Kidney epithelial cell (primary cell): ENCODE data around the gene FSTL4. TPM values are rescaled to one million over a fixed set of nuclear protein-coding genes. Genes with fewer than 3 reads are reported as not detected.

Experiments used
- DNase-seq: peaks from one replicate; pipeline ENCODE4 v3.0.0-alpha.2; 2010; ENCODE audit warnings: low read depth
- H3K27me3 ChIP-seq: 2 replicates; pipeline ENCODE4 v1.6.0; 2011; ENCODE audit warnings: low read length; ENCODE audit not compliant: control insufficient read depth, insufficient read depth
- H3K36me3 ChIP-seq: 2 replicates; pipeline ENCODE4 v1.5.1; 2011; ENCODE audit warnings: low read length; ENCODE audit not compliant: control insufficient read depth, insufficient read depth
- H3K4me3 ChIP-seq: 2 replicates; pipeline ENCODE4 v1.5.1; 2011; ENCODE audit warnings: low read depth, mild to moderate bottlenecking, control low read depth, low read length
- total RNA-seq: library from RNA; depleted of rRNA; stranded (reverse); fragments of >200 nt; gene quantifications from 2 replicates; pipeline ENCODE4 v1.2.3, GENCODE V29; 2015
- TF ChIP-seq, protein P1 (sequence below): IDR thresholded peaks from 2 replicates; pipeline ENCODE4 v1.5.1; 2011; ENCODE audit warnings: mild to moderate bottlenecking, moderate library complexity, low read length, control low read depth, inconsistent platforms; ENCODE audit not compliant: insufficient read depth, poor library complexity, severe bottlenecking

Gene FSTL4
- total RNA-seq, 1 donor from 2014 or later: not detected

DNA sequence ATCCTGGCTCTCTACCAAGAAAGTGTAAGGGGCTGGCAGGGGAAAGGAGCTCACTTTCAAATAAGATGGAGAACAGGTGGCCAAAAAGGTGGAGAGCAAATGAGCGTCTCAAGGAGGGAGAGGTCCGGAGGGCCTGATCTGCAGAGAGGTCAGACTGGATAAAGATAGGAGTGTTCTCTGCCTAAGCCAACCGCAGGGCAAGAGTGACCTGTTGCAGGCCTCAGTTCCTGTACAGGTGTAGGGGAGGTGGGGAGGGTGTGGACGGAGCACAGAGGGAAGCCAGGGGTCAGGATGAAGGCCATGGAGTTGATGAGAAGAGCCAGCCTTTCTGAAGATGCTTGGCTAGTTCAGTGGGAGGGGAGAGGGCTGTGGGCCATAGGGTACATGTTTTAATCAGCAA is 320.8 kb downstream of the FSTL4 start:
- DNase-seq: no peak
- no peaks in the 10 kb centered on the region for H3K36me3 ChIP-seq
- TF ChIP-seq, protein P1, sequence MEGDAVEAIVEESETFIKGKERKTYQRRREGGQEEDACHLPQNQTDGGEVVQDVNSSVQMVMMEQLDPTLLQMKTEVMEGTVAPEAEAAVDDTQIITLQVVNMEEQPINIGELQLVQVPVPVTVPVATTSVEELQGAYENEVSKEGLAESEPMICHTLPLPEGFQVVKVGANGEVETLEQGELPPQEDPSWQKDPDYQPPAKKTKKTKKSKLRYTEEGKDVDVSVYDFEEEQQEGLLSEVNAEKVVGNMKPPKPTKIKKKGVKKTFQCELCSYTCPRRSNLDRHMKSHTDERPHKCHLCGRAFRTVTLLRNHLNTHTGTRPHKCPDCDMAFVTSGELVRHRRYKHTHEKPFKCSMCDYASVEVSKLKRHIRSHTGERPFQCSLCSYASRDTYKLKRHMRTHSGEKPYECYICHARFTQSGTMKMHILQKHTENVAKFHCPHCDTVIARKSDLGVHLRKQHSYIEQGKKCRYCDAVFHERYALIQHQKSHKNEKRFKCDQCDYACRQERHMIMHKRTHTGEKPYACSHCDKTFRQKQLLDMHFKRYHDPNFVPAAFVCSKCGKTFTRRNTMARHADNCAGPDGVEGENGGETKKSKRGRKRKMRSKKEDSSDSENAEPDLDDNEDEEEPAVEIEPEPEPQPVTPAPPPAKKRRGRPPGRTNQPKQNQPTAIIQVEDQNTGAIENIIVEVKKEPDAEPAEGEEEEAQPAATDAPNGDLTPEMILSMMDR: no peak
- no peak overlapping the region for H3K4me3 ChIP-seq
- no peaks in the 10 kb centered on the region for H3K27me3 ChIP-seq

DNA sequence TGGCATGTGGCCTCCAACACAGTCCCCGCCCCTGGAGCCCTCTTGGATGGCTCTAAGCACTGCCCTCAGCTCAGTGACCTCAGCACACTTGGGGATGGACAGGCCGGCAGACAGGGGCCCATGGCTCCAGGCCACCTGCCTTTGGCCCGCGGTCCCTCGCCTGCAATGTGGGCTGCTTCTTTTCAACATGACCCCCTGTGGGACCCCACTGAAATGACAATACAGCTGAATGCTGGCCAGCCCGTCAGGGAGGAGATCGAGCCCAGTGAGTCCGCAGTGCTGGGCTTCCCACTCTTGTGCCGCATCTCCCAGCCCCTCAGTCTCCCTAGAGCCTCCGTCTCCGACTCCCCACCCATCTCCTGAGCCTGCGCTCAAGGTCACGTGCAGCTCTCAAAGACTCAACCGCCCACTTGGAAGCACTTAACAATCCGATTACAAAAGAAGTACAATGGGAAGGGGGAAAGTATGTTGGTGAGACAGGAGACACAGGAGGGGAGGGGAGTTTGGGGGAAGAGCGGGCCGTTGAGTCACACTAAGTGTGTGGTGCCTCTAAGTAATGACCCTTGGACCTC is 321.6 kb downstream of the FSTL4 start:
- DNase-seq: no peak
- H3K36me3 ChIP-seq: no peaks in the 10 kb centered on the region
- TF ChIP-seq, protein P1: no peak
- no peak overlapping the region for H3K4me3 ChIP-seq
- no peaks in the 10 kb centered on the region for H3K27me3 ChIP-seq

DNA sequence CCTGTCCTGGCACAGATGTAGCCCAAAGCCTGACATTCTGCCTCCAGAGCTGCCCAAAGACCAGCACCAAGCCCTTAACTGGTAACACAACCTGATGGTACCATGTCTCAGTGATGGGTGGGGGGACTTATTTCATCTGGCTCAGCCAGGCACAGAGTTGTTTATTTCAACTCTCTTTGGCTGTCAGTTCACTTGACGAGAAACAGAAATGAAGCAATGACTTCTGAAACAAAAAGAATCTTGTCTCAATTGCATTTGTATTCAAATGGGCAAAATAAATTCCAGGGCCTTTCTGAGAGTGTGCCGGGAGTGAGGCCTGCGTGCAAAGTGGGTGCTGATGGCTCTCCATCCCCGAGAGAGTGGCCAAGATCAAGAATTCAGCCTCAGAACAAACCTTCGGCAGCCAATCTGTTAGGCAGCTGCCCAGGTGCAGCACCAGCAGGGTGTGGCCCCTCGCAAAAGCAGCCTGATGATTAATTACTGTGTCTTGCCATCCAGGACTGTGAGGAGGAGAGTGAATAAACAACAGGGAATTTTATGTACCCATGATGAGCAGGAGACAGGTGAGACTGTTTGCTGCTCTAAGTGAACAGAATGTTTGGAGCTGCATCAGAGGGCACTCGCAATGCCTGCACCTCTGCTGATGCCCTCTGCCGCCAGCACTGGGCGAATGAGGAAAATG is 322.5 kb downstream of the FSTL4 start:
- H3K4me3 ChIP-seq: no peak overlapping the region
- H3K36me3 ChIP-seq: no peaks in the 10 kb centered on the region
- DNase-seq: no peak
- no peaks in the 10 kb centered on the region for H3K27me3 ChIP-seq
- TF ChIP-seq, protein P1: no peak

DNA sequence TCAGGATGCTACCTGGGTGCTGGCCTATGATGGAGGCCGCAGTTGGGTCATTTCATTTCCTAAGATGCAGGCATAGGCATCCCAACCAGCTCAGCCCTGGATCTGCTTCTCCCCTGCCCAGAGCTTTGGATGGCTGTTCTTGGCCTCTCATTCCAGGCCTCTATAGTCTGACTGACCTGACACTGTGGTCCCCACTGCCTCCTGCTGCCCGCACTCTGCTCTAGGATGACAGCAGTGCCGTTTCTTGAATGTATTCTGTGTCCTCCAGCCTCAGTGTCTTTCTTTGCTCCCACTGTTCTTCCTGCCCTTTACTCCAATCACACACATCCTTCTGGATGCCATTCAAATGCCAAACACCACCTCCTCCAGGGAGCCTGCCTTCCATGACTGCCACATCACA is 324.8 kb downstream of the FSTL4 start:
- Histone ChIP-seq H3K36me3 (no peaks in the 10 kb centered on the region), H3K27me3 (no peaks in the 10 kb centered on the region), H3K4me3 (no peak overlapping the region)
- TF ChIP-seq, protein P1: peak; percentile 73
- DNase-seq: no peak

DNA sequence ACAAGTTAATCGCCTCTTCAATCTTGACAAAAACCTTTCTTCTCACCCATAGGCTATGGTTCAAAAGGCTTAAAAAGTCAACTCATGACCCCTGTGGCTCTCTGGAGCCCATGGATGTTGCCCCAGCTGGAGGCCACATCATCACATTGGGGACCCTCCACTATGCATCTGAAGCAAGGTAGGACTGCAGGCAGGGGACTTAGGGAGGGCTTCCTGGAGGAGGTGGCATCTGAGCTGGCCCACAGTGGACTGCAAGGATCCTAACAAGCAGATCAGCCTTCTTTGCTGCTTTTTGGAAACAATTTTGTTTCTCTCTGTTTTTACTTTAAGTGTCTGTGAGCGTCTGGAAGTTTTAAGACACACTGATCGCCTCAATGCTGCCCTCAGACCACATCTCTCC is 325.9 kb downstream of the FSTL4 start:
- H3K36me3 ChIP-seq: no peaks in the 10 kb centered on the region
- DNase-seq: no peak
- TF ChIP-seq, protein P1: no peak
- no peaks in the 10 kb centered on the region for H3K27me3 ChIP-seq
- no peak overlapping the region for H3K4me3 ChIP-seq

DNA sequence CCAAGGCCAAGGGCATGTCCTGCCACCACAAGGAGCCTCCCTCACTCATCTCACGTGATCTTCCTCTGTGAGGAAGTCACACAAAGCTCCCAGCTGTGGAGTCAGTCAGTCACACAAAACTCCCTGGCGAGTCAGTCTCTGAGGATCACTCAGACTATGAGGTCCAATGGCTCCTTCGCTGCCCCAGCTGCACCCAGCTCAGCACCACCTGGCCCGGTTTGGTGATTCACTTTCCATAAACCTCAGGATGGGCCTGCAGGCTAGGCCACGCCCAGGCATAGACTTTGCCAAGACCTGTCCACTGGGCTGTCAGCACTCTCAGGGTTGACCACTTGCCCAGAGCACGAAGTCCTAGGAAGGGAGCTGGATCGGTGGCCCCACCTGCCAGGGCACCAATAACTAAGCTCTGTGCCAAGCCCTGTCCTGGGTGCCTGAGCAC is 326.7 kb downstream of the FSTL4 start:
- no peak overlapping the region for H3K4me3 ChIP-seq
- TF ChIP-seq, protein P1: no peak
- DNase-seq: peak; percentile 82
- no peaks in the 10 kb centered on the region for H3K27me3 ChIP-seq
- no peaks in the 10 kb centered on the region for H3K36me3 ChIP-seq
